ENCODE data around the gene SH3BP4.
"Not testable (repeated sequence)": the region's sequence is repeated elsewhere in the genome, so short reads cannot be mapped to it uniquely, and the experiment has no call there.

The SH3BP4 gene

GRCh38 chr2:235044501-235045271 is 92.9 kb downstream of the SH3BP4 start:
- no peak for DNase-seq

- no peak for DNase-seq
These were observed 93.6 kb downstream of the SH3BP4 start for GRCh38 chr2:235045336-235045972.

GRCh38 chr2:235045973-235046343 is 94.1 kb downstream of the SH3BP4 start:
- DNase-seq, result no peak

GRCh38 chr2:235046589-235046988 is 94.8 kb downstream of the SH3BP4 start:
- DNase-seq, result no peak

GRCh38 chr2:235047171-235048160 is 95.6 kb downstream of the SH3BP4 start:
- DNase-seq, result no peak

- DNase-seq, result no peak
These were observed 96.7 kb downstream of the SH3BP4 start for GRCh38 chr2:235048549-235048948.

GRCh38 chr2:235049069-235049468 is 97.3 kb downstream of the SH3BP4 start:
- DNase-seq, result no peak

- DNase-seq, result no peak
These were observed 97.9 kb downstream of the SH3BP4 start for GRCh38 chr2:235049719-235050118.

GRCh38 chr2:235050980-235051351 is 99.1 kb downstream of the SH3BP4 start:
- DNase-seq, result no peak

GRCh38 chr2:235051436-235052260 is 99.8 kb downstream of the SH3BP4 start:
- no peak for DNase-seq

GRCh38 chr2:235052514-235053354 is 100.9 kb downstream of the SH3BP4 start:
- DNase-seq, result no peak

GRCh38 chr2:235053651-235054050 is 101.8 kb downstream of the SH3BP4 start:
- DNase-seq, result no peak

- DNase-seq, result no peak
These were observed 102.7 kb downstream of the SH3BP4 start for GRCh38 chr2:235054475-235054874.

- no peak for DNase-seq
These were observed 103.1 kb downstream of the SH3BP4 start for GRCh38 chr2:235054919-235055318.

GRCh38 chr2:235055891-235056516 is 104.2 kb downstream of the SH3BP4 start:
- DNase-seq, result no peak

GRCh38 chr2:235056768-235057167 is 105.0 kb downstream of the SH3BP4 start:
- no peak for DNase-seq

GRCh38 chr2:235057616-235058015 is 105.8 kb downstream of the SH3BP4 start:
- not testable (repeated sequence) for DNase-seq

GRCh38 chr2:235059161-235059560 is 107.3 kb downstream of the SH3BP4 start:
- DNase-seq, result no peak

GRCh38 chr2:235061656-235062055 is 109.8 kb downstream of the SH3BP4 start:
- no peak for DNase-seq

- no peak for DNase-seq
These were observed 111.7 kb downstream of the SH3BP4 start for GRCh38 chr2:235063471-235063961.

- no peak for DNase-seq
These were observed 113.2 kb downstream of the SH3BP4 start for GRCh38 chr2:235064976-235065375.

Data from activated CD8-positive, alpha-beta memory T cell treated with anti-CD3 and anti-CD28 coated beads, Interleukin-2, amount 50 U/mL, for 4 hours (primary cell).